WI38 (cell line): Measurements from ENCODE around the gene GRIA3.
"Not testable (repeated sequence)": the region's sequence is repeated elsewhere in the genome, so short reads cannot be mapped to it uniquely, and the experiment has no call there.

ENCODE experiments used
- H3K4me3 ChIP-seq: 2 replicates; pipeline ENCODE4 v1.5.1; 2011; ENCODE audit warnings: low read depth, mild to moderate bottlenecking, control low read depth, low read length
- CTCF ChIP-seq: IDR thresholded peaks from 2 replicates; pipeline ENCODE4 v1.5.1; 2012; ENCODE audit warnings: low read depth, mild to moderate bottlenecking, control low read depth, low read length

Gene GRIA3

GRCh38 chrX:123277821-123278220 lies 93.7 kb downstream of the GRIA3 start:
- no peak for TF ChIP-seq CTCF
- H3K4me3 ChIP-seq, result no peak overlapping the region

DNA sequence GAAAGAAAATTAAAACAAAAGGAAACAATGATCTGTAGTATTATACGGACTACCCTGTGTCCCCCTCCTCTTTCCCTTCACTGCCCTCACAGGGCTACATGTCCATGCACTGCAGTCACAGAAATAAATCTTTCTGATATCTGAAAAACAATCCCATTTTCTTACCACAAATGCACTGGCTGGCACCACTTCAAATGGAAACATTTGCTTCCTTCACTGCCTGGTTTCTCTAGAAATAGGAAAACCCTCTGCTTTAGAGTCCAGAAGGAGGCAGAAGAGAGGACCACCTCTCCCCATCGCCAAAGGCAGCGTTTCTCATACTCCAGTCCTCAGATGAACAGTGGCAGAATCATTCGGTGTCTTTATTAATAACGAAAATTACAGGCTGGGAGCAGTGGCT lies 98.2 kb downstream of the GRIA3 start:
- no peak for TF ChIP-seq CTCF
- no peak overlapping the region for H3K4me3 ChIP-seq

DNA sequence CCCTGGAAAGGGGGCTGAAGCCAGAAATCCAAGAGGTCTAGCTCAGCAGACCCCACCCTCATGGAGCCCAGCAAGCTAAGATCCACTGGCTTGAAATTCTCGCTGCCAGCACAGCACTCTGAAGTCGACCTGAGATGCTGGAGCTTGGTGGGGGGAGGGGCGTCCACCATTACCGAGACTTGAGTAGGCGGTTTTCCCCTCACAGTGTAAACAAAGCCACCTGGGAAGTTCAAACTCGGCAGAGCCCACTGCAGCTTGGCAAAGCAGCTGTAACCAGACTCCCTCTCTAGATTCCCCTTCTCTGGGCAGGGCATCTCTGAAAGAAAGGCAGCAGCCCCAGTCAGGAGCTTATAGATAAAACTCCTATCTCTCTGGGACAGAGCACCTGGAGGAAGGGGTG lies 99.3 kb downstream of the GRIA3 start:
- H3K4me3 ChIP-seq, result not testable (repeated sequence)

GRCh38 chrX:123291623-123292022 lies 107.5 kb downstream of the GRIA3 start:
- TF ChIP-seq CTCF, result no peak
- no peak overlapping the region for H3K4me3 ChIP-seq

- no peak overlapping the region for H3K4me3 ChIP-seq
- no peak for TF ChIP-seq CTCF
These were observed 113.9 kb downstream of the GRIA3 start for GRCh38 chrX:123298026-123298425.

DNA sequence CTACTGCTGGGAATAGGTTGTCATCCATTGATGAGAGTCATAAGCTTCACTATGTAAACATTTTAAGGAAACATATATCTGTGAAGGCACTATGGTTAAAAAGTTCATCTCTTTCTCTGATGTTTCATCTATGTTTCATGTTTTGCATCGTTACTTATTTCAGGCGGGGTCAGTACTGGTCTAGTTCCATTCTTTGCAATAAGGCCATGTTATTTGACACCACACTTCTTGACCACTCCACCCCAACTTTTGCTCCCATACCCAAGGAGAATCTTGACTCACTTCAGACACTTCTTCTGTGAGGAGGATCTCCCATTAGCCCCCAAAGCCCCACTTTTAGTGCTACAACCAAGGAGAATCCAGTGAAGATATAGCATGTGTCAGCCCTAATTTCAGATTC lies 119.4 kb downstream of the GRIA3 start:
- H3K4me3 ChIP-seq, result no peak overlapping the region

DNA sequence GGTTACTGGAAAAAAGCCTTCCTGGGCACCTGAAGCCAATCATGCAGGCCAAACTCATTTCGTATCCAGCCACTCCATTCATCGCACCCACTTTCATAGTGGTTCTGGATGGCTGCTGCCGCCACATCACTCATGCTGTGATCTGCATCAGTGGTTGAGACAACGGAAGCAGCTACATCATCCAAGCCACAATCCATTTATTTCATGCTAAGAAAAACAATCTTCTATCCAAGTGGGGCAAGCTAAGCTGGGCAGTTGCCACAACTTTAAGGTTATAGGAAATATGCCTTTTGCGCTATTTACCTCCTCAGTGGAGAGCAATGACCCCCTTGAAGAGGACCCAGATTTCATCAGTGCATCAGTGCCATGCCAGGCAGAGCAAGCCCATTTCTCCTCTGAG lies 124.6 kb downstream of the GRIA3 start:
- TF ChIP-seq CTCF, result no peak
- H3K4me3 ChIP-seq, result no peak overlapping the region

More for the DNA sequence above, 119.4 kb downstream of the GRIA3 start:
- no peak for TF ChIP-seq CTCF

DNA sequence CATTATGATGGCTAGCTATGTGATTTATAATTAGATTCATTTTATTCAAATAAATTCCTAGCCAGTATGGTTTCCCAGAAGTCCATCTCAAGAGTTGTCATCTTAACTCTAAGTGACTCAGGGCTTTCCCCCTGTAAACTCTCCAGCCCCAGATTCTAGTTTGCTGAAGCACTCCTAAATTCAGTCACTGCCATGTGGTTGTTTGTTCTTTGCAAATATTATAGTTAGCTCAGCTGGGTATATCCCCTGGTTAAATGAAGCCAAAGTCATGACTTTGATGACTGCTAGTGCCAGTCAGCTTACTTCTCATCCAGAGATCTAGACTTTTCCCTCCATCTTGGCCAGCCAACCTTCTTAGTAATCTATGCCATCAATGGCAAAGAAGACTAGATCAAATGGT lies 126.0 kb downstream of the GRIA3 start:
- TF ChIP-seq CTCF, result no peak
- no peak overlapping the region for H3K4me3 ChIP-seq
